K562 (cell line): Measurements from ENCODE around the gene PXN. TPM values are rescaled to one million over a fixed set of nuclear protein-coding genes. Genes with fewer than 3 reads are reported as not detected.

Experiments
- ASH1L ChIP-seq: fragments of 450-650 bp; IDR thresholded peaks from 2 replicates; pipeline ENCODE4 v1.6.1; 2018; ENCODE audit warnings: borderline replicate concordance, mild to moderate bottlenecking, low read depth; ENCODE audit not compliant: partially characterized antibody
- DMBX1 ChIP-seq: fragments of 250-450 bp; sonication (Bioruptor Pico); IDR thresholded peaks from 2 replicates; pipeline ENCODE4 v1.8.0; 2022; ENCODE audit warnings: inconsistent platforms, mild to moderate bottlenecking, moderate library complexity, borderline replicate concordance
- ELF1 ChIP-seq: fragments of 200-800 bp; sonication (Bioruptor generic); IDR thresholded peaks from 2 replicates; pipeline ENCODE4 v1.6.1; 2016; ENCODE audit warnings: missing genetic modification characterization, missing compliant biosample characterization
- FOS ChIP-seq: IDR thresholded peaks from 3 replicates; pipeline ENCODE4 v1.6.1; 2011; ENCODE audit not compliant: insufficient read length; ENCODE audit errors: extremely low read depth
- FOXM1 ChIP-seq, 2 experiments: fragments of 450-650 bp in 1 of 2; sonication (generic) in 1 of 2; formaldehyde crosslinking in 1 of 2; IDR thresholded peaks; 2 replicates each; pipeline versions ENCODE4 v1.6.1 to v1.9.0; 2017 to 2022; ENCODE audit warnings: low read depth in 2 of 2, mild to moderate bottlenecking in 2 of 2, missing genetic modification reagents in 1 of 2, moderate library complexity in 1 of 2
- HSF4 ChIP-seq: fragments of 250-450 bp; sonication (Bioruptor Pico); IDR thresholded peaks from 2 replicates; pipeline ENCODE4 v2.1.2; 2022; ENCODE audit warnings: mild to moderate bottlenecking, moderate library complexity, borderline replicate concordance
- MTA2 ChIP-seq: fragments of 450-650 bp; IDR thresholded peaks from 2 replicates; pipeline ENCODE4 v1.6.1; 2016; ENCODE audit warnings: low read depth
- NUFIP1 ChIP-seq: fragments of 450-650 bp; IDR thresholded peaks from 2 replicates; pipeline ENCODE4 v1.6.1; 2018; ENCODE audit not compliant: partially characterized antibody
- PPARD ChIP-seq: fragments of 250-450 bp; sonication (Bioruptor Pico); IDR thresholded peaks from 2 replicates; pipeline ENCODE4 v1.8.0; 2022; ENCODE audit warnings: inconsistent platforms, mild to moderate bottlenecking, moderate library complexity
- RBM22 ChIP-seq: fragments of 200-400 bp; formaldehyde crosslinking; IDR thresholded peaks from 2 replicates; pipeline ENCODE4 v1.6.1; 2018; ENCODE audit warnings: low read length, low read depth; ENCODE audit not compliant: poor library complexity, severe bottlenecking
- SMAD3 ChIP-seq: fragments of 450-650 bp; formaldehyde crosslinking; conservative IDR thresholded peaks from 2 replicates; pipeline ENCODE4 v1.4.0; 2020; ENCODE audit warnings: mild to moderate bottlenecking
- SPI1 ChIP-seq: IDR thresholded peaks from 2 replicates; pipeline ENCODE4 v1.6.1; 2011; ENCODE audit warnings: low read depth, low read length, control low read depth, borderline replicate concordance
- ZNF121 ChIP-seq: sonication (generic); formaldehyde crosslinking; conservative IDR thresholded peaks from 2 replicates; pipeline ENCODE4 v1.8.0; 2022; ENCODE audit warnings: missing genetic modification reagents
- polyA plus RNA-seq, 8 experiments: library from polyadenylated mRNA; depleted of rRNA in 4 of 8; stranded (reverse) in 5 of 8; unstranded in 3 of 8; fragments of >200 nt; fragmentation: Nextera tagmentation in 2 of 8; fragmentation: Illumina TruSeq in 1 of 8; extraction: Ambion mirVana in 2 of 8; extraction: Trizol in 1 of 8; gene quantifications; 2 replicates each; pipeline versions ENCODE4 v1.2.1 to v1.2.3, GENCODE V29; 2011 to 2014; ENCODE audit warnings: inconsistent platforms in 1 of 8, missing spikeins in 1 of 8
- total RNA-seq, 7 experiments: library from RNA; depleted of rRNA in 6 of 7; stranded (reverse); fragments of >200 nt in 6 of 7; fragmentation: Illumina TruSeq in 2 of 7; extraction: Trizol in 2 of 7; gene quantifications; 2 replicates each; pipeline versions ENCODE4 v1.2.1 to v1.2.3, GENCODE V29; 2011 to 2021; ENCODE audit warnings: low replicate concordance in 1 of 7
- TF ChIP-seq, protein P1 (sequence below), 2 experiments: fragments of 450-650 bp; IDR thresholded peaks; 2 replicates each; pipeline ENCODE4 v1.6.1; 2016; ENCODE audit warnings: mild to moderate bottlenecking in 2 of 2, borderline replicate concordance in 1 of 2, low read depth in 1 of 2, moderate library complexity in 1 of 2
- TF ChIP-seq, protein P2 (sequence below), 2 experiments: fragments of 450-650 bp; conservative IDR thresholded peaks; 2 replicates each; pipeline ENCODE4 v1.6.1; 2017; ENCODE audit warnings: mild to moderate bottlenecking in 2 of 2, moderate library complexity in 2 of 2
- TF ChIP-seq, protein P3 (sequence below), 2 experiments: fragments of 450-650 bp in 1 of 2; sonication (generic) in 1 of 2; formaldehyde crosslinking; conservative IDR thresholded peaks; 2 replicates each; pipeline versions ENCODE4 v1.4.0 to v1.8.1; 2020 to 2022; ENCODE audit warnings: mild to moderate bottlenecking in 1 of 2, missing genetic modification reagents in 1 of 2
- TF ChIP-seq, protein P4 (sequence below): fragments of 450-650 bp; IDR thresholded peaks from 2 replicates; pipeline ENCODE4 v1.6.1; 2016

Gene PXN
- total and polyA plus RNA-seq, 9 of the 15 experiments (the other 6 are each of a cell fraction or from before 2014, with no cell fraction given) = 4.0 to 74.1 (median 18.6) TPM

DNA sequence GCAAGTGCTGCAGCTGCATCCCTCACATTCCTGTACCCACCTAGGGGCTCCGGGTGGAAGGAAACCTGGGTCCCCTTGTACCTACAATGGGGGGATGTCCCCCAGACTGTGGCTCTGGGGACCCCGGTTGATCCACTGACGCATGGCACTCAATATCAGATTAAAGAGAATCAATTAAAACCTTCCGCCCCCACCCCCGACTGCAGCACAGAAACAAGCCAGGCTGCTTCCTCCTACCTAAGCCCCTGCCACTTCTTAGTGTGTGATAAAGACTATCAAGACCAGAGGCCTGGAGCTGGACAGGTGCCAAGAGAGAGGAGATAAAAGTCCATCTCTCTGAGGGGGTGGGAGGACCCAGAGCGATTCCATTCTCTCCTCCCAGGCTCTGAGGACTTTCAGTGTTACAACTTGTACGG is 36.5 kb downstream of the PXN start (continued):
- TF ChIP-seq ASH1L = no peak
- TF ChIP-seq, protein P1, sequence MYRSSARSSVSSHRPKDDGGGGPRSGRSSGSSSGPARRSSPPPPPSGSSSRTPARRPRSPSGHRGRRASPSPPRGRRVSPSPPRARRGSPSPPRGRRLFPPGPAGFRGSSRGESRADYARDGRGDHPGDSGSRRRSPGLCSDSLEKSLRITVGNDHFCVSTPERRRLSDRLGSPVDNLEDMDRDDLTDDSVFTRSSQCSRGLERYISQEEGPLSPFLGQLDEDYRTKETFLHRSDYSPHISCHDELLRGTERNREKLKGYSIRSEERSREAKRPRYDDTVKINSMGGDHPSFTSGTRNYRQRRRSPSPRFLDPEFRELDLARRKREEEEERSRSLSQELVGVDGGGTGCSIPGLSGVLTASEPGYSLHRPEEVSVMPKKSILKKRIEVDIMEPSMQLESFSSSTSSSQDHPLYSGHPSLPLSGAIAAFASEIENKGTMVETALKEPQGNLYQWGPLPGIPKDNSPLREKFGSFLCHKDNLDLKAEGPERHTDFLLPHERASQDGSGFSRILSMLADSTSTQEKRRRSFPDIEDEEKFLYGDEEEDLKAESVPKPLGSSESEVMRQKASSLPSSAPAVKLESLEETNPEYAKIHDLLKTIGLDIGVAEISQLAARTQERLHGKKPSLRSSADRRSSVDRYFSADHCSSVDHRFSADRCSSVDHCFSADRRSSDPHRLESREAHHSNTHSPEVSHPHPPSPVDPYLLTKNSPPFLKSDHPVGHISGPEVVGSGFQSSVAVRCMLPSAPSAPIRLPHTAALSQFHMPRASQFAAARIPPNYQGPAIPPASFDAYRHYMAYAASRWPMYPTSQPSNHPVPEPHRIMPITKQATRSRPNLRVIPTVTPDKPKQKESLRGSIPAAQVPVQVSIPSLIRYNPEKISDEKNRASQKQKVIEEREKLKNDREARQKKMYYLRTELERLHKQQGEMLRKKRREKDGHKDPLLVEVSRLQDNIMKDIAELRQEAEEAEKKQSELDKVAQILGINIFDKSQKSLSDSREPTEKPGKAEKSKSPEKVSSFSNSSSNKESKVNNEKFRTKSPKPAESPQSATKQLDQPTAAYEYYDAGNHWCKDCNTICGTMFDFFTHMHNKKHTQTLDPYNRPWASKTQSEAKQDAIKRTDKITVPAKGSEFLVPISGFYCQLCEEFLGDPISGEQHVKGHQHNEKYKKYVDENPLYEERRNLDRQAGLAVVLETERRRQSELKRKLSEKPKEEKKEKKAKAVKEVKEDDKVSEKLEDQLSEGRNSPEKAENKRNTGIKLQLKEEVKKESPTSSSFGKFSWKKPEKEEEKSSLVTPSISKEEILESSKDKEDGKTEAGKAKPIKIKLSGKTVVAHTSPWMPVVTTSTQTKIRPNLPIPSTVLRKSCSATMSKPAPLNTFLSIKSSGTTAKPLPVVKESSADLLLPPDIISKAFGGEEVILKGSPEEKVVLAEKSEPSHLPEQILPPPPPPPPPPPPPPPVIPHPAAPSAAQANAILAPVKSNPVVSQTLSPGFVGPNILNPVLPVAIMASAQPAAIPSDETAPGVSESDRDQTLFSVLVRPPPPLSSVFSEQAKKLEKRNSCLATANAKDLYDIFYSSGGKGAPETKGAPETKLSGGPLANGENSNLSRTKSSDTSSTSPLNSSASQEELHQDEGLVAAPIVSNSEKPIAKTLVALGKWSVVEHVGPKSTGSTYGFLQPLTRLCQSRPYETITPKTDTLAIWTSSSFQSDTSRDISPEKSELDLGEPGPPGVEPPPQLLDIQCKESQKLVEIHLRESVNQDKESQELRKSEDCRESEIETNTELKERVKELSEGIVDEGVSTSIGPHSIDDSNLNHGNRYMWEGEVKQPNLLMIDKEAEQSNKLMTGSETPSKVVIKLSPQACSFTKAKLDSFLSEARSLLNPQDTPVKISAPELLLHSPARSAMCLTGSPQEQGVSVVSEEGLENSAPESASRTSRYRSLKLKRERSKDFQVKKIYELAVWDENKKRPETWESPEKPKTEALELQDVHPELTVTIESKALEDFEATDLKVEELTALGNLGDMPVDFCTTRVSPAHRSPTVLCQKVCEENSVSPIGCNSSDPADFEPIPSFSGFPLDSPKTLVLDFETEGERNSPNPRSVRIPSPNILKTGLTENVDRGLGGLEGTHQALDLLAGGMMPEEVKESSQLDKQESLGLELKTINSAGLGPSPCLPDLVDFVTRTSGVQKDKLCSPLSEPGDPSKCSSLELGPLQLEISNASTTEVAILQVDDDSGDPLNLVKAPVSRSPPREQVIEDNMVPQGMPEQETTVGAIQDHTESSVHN (IDR thresholded peaks at IDR 0.05; ENCODE audit: borderline replicate concordance in 1 of 2, low read depth in 1 of 2) = no peak
- no peak for TF ChIP-seq SMAD3 (CRISPR knock-in tag)
- peak; percentile 66 for TF ChIP-seq FOXM1 (IDR thresholded peaks at IDR 0.05; ENCODE audit: low read depth)
- no peak for TF ChIP-seq FOXM1 (CRISPR knock-in tag; IDR thresholded peaks at IDR 0.05; ENCODE audit: low read depth)
- no peak for TF ChIP-seq SPI1
- TF ChIP-seq ZNF121 (CRISPR knock-in tag) = no peak
- TF ChIP-seq NUFIP1 = no peak
- TF ChIP-seq, protein P2, sequence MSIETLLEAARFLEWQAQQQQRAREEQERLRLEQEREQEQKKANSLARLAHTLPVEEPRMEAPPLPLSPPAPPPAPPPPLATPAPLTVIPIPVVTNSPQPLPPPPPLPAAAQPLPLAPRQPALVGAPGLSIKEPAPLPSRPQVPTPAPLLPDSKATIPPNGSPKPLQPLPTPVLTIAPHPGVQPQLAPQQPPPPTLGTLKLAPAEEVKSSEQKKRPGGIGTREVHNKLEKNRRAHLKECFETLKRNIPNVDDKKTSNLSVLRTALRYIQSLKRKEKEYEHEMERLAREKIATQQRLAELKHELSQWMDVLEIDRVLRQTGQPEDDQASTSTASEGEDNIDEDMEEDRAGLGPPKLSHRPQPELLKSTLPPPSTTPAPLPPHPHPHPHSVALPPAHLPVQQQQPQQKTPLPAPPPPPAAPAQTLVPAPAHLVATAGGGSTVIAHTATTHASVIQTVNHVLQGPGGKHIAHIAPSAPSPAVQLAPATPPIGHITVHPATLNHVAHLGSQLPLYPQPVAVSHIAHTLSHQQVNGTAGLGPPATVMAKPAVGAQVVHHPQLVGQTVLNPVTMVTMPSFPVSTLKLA (conservative IDR thresholded peaks at IDR 0.05) = no peak; a peak in 1 of 4 replicates
- no peak for TF ChIP-seq PPARD (CRISPR knock-in tag)
- TF ChIP-seq, protein P3, sequence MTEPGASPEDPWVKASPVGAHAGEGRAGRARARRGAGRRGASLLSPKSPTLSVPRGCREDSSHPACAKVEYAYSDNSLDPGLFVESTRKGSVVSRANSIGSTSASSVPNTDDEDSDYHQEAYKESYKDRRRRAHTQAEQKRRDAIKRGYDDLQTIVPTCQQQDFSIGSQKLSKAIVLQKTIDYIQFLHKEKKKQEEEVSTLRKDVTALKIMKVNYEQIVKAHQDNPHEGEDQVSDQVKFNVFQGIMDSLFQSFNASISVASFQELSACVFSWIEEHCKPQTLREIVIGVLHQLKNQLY (CRISPR knock-in tag; conservative IDR thresholded peaks at IDR 0.05) = no peak
- TF ChIP-seq FOS = no peak
- no peak for TF ChIP-seq RBM22
- TF ChIP-seq ELF1 (tag) = no peak
- no peak for TF ChIP-seq DMBX1
- TF ChIP-seq MTA2 = peak; percentile 52
- no peak for TF ChIP-seq HSF4 (CRISPR knock-in tag)
- TF ChIP-seq, protein P4, sequence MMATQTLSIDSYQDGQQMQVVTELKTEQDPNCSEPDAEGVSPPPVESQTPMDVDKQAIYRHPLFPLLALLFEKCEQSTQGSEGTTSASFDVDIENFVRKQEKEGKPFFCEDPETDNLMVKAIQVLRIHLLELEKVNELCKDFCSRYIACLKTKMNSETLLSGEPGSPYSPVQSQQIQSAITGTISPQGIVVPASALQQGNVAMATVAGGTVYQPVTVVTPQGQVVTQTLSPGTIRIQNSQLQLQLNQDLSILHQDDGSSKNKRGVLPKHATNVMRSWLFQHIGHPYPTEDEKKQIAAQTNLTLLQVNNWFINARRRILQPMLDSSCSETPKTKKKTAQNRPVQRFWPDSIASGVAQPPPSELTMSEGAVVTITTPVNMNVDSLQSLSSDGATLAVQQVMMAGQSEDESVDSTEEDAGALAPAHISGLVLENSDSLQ = no peak; the same call in 1 of the 2 replicates
